Measurements from ENCODE around the gene DAND5.

Gene DAND5

DNA sequence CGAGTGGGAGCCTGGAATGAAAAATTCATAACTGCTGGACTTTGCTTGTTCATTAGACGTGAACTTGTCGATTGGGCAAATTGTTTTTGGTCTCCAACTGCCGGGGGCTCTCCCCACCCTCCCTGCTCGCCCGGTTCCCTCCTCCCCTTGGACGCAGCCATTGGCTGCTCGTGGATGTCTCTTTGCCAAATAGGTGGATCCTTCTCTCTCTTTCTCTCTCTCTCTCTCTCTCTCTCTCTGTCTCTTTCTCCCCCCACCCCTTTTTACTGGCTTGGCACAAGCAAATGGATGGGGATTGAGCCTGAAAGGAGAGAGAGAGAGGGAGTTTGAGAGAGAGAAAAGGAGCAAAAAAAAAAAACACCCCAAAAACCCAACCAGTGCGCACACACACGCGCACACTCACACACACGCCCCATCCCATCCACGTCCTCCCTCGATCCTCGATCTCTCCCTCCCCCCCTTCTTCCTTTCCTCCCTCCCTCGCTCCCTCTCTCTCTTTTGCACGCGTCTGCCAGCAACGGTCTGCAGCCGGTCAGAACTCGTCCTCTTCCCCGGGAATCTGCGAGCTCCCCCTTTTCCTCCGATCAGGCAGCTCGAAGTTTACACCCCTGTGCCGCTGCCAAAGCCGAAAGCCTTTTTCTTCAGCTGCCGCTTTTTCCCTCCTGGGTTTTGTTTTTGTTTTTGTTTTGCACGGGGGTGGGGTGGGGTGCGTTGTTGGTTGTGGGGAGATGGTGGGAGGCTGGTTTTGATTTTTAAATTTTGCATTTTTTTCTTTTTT is 53.7 kb downstream of the DAND5 start:
- no peak for DNase-seq (ENCODE audit: low read depth)

GRCh38 chr19:13023656-13024055 is 54.3 kb downstream of the DAND5 start:
- DNase-seq (ENCODE audit: low read depth) = no peak

All from activated T-cell treated with anti-CD3 and anti-CD28 coated beads for 48 hours (primary cell).